Measurements from ENCODE around the gene PSTK. TPM values are rescaled to one million over a fixed set of nuclear protein-coding genes. Genes with fewer than 3 reads are reported as not detected.

Gene PSTK
- total RNA-seq, 4 donors from 2014 or later: 1.2 to 3.6 (median 3.5) TPM; not detected in 1

GRCh38 chr10:122983898-122984297 lies 3.7 kb downstream of the PSTK start:
- no peak for DNase-seq
- Histone ChIP-seq H3K27ac (no peak overlapping the region), H3K27me3 (no peaks in the 10 kb centered on the region), H3K4me1 (peaks cover 0 to 6% (median 0%) of the 10 kb centered on the region in 4 donors), H3K4me3 (no peak overlapping the region), H3K9me3 (no peaks in the 10 kb centered on the region), H3K36me3 (no peaks in the 10 kb centered on the region)
- TF ChIP-seq, protein P1, sequence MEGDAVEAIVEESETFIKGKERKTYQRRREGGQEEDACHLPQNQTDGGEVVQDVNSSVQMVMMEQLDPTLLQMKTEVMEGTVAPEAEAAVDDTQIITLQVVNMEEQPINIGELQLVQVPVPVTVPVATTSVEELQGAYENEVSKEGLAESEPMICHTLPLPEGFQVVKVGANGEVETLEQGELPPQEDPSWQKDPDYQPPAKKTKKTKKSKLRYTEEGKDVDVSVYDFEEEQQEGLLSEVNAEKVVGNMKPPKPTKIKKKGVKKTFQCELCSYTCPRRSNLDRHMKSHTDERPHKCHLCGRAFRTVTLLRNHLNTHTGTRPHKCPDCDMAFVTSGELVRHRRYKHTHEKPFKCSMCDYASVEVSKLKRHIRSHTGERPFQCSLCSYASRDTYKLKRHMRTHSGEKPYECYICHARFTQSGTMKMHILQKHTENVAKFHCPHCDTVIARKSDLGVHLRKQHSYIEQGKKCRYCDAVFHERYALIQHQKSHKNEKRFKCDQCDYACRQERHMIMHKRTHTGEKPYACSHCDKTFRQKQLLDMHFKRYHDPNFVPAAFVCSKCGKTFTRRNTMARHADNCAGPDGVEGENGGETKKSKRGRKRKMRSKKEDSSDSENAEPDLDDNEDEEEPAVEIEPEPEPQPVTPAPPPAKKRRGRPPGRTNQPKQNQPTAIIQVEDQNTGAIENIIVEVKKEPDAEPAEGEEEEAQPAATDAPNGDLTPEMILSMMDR (IDR thresholded peaks at IDR 0.05): no peak
- no peak for TF ChIP-seq POLR2A (IDR thresholded peaks at IDR 0.05)

DNA sequence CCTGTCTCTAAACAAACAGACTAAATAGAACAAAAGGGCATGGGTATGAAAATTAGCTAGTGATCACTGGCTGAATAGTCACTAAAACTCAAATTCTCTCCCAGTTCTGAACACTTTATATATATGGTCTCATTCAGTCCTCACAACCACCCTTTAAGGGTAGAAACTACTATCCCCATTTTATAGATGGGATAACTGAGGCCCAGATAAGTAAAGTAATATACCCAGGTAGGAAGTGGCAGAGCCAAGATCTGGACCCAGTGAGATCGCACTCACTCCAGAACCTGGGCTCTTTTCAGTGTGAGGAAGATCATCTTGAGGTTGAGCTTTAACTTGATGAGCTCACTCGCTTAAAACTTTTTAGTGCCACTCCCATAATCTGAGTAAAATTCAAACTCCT lies 4.5 kb downstream of the PSTK start:
- H3K27ac ChIP-seq: no peak overlapping the region
- no peaks in the 10 kb centered on the region for H3K27me3 ChIP-seq
- peaks cover 0 to 3% (median 0%) of the 10 kb centered on the region in 4 donors for H3K4me1 ChIP-seq
- H3K9me3 ChIP-seq: no peaks in the 10 kb centered on the region
- H3K4me3 ChIP-seq: no peak overlapping the region
- no peak for DNase-seq
- no peaks in the 10 kb centered on the region for H3K36me3 ChIP-seq
- TF ChIP-seq, protein P1 (IDR thresholded peaks at IDR 0.05): no peak
- no peak for TF ChIP-seq POLR2A (IDR thresholded peaks at IDR 0.05)

- Histone ChIP-seq H3K9me3 (no peaks in the 10 kb centered on the region), H3K27ac (no peak overlapping the region), H3K4me3 (no peak overlapping the region), H3K36me3 (no peaks in the 10 kb centered on the region), H3K4me1 (no peaks in the 10 kb centered on the region), H3K27me3 (no peaks in the 10 kb centered on the region)
- no peak for DNase-seq
- no peak for TF ChIP-seq POLR2A (IDR thresholded peaks at IDR 0.05)
- TF ChIP-seq, protein P1 (IDR thresholded peaks at IDR 0.05): no peak
Measured at GRCh38 chr10:122986335-122986734, 6.1 kb downstream of the PSTK start.

GRCh38 chr10:122988501-122988900 lies 8.3 kb downstream of the PSTK start:
- TF ChIP-seq, protein P1 (IDR thresholded peaks at IDR 0.05): no peak
- no peak for TF ChIP-seq POLR2A (IDR thresholded peaks at IDR 0.05)
- no peak for DNase-seq
- no peaks in the 10 kb centered on the region for H3K4me1 ChIP-seq
- peaks cover 0 to 10% (median 0%) of the 10 kb centered on the region in 3 donors for H3K36me3 ChIP-seq
- no peaks in the 10 kb centered on the region for H3K27me3 ChIP-seq
- H3K27ac ChIP-seq: no peak overlapping the region
- no peak overlapping the region for H3K4me3 ChIP-seq
- no peaks in the 10 kb centered on the region for H3K9me3 ChIP-seq

GRCh38 chr10:122990278-122990677 lies 10.1 kb downstream of the PSTK start:
- H3K36me3 ChIP-seq: peaks cover 0 to 23% (median 0%) of the 10 kb centered on the region in 3 donors
- H3K4me3 ChIP-seq: no peak overlapping the region
- TF ChIP-seq, protein P1 (IDR thresholded peaks at IDR 0.05): no peak
- TF ChIP-seq POLR2A (IDR thresholded peaks at IDR 0.05): no peak

More at GRCh38 chr10:122990278-122990677, 10.1 kb downstream of the PSTK start:
- no peak overlapping the region for H3K27ac ChIP-seq
- no peaks in the 10 kb centered on the region for H3K9me3 ChIP-seq
- no peaks in the 10 kb centered on the region for H3K4me1 ChIP-seq
- DNase-seq: no peak
- no peaks in the 10 kb centered on the region for H3K27me3 ChIP-seq
